ENCODE results near the gene RO60. TPM values are rescaled to one million over a fixed set of nuclear protein-coding genes. Genes with fewer than 3 reads are reported as not detected.

Gene RO60
- total and polyA plus RNA-seq, 2 donors (not counting 1 experiment from before 2014, with no cell fraction given), result 8.2 to 66.4 TPM

DNA sequence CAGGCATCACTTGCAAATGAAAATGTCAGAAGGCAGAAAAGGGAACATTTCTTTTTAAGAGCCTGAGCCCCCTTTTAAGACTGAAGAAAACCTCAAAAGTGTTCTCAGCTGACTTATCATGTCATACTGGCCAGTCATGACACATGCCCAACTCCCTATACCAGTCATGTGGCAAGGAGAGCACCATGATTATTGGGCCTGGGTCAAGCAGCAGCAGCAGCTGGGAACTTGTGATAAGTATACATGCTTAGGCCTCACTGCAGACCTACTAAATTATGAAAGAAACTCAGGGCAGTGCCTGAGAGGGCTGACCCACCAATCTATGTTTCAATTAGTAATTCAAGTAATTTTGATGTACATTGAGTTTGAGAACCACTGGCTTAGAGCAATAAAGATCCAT lies 8.6 kb downstream of the RO60 start:
- Histone ChIP-seq H3K4me3 (ENCODE audit: control extremely low read depth in 1 of 5, extremely low read depth in 1 of 5, insufficient read depth in 1 of 5, low read depth in 2 of 5, low read length in 4 of 5) (no peak overlapping the region), H3K4me2 (replicated peaks; ENCODE audit: low read depth, low read length, poor library complexity, severe bottlenecking) (no peak overlapping the region), H3K9ac (ENCODE audit: low read length) (no peak overlapping the region), H2AFZ (ENCODE audit: insufficient read depth, low read depth, low read length, poor library complexity, severe bottlenecking) (no peak overlapping the region), H3K36me3 (replicated peaks in 1 of 2; ENCODE audit: control extremely low read depth in 1 of 2, control insufficient read depth in 1 of 2, extremely low read depth in 1 of 2, insufficient read depth in 2 of 2, low read length in 1 of 2) (peaks cover 1 to 13% of the 10 kb centered on the region in 2 experiments), H3K27me3 (replicated peaks in 1 of 4; ENCODE audit: control extremely low read depth in 1 of 4, control insufficient read depth in 3 of 4, insufficient read depth in 4 of 4, low read length in 3 of 4) (no peaks in the 10 kb centered on the region), H3K27ac (ENCODE audit: low read length in 2 of 2) (no peak overlapping the region), H3K79me2 (ENCODE audit: control insufficient read depth, insufficient read depth, low read length) (peaks cover 53% of the 10 kb centered on the region), H3K4me1 (ENCODE audit: control insufficient read depth in 2 of 2, insufficient read depth in 2 of 2, low read length in 2 of 2) (peaks cover 14% of the 10 kb centered on the region in 2 donors), H4K20me1 (ENCODE audit: control insufficient read depth, insufficient read depth, low read length, poor library complexity, severe bottlenecking) (peaks cover 13% of the 10 kb centered on the region), H3K9me3 (ENCODE audit: control extremely low read depth in 1 of 3, control insufficient read depth in 2 of 3, insufficient read depth in 1 of 3, low read length in 2 of 3) (no peaks in the 10 kb centered on the region)
- POLR2A ChIA-PET, result no interaction called here
- no peak for ATAC-seq (ENCODE audit: low read depth)
- Mint-ChIP-seq H3K4me3 (no peak overlapping the region), H3K27me3 (no peaks in the 10 kb centered on the region), H3K27ac (peak overlapping the region; percentile 66), H3K9me3 (ENCODE audit: insufficient read depth) (no peaks in the 10 kb centered on the region), H3K4me1 (peaks cover 57% of the 10 kb centered on the region)
- TF ChIP-seq, protein P1, sequence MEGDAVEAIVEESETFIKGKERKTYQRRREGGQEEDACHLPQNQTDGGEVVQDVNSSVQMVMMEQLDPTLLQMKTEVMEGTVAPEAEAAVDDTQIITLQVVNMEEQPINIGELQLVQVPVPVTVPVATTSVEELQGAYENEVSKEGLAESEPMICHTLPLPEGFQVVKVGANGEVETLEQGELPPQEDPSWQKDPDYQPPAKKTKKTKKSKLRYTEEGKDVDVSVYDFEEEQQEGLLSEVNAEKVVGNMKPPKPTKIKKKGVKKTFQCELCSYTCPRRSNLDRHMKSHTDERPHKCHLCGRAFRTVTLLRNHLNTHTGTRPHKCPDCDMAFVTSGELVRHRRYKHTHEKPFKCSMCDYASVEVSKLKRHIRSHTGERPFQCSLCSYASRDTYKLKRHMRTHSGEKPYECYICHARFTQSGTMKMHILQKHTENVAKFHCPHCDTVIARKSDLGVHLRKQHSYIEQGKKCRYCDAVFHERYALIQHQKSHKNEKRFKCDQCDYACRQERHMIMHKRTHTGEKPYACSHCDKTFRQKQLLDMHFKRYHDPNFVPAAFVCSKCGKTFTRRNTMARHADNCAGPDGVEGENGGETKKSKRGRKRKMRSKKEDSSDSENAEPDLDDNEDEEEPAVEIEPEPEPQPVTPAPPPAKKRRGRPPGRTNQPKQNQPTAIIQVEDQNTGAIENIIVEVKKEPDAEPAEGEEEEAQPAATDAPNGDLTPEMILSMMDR (IDR thresholded peaks at IDR 0.05), result no peak
- no peak for DNase-seq
- intact Hi-C loops (cut with micrococcal nuclease), result no loop called here
- CTCF ChIA-PET, result no interaction called here

DNA sequence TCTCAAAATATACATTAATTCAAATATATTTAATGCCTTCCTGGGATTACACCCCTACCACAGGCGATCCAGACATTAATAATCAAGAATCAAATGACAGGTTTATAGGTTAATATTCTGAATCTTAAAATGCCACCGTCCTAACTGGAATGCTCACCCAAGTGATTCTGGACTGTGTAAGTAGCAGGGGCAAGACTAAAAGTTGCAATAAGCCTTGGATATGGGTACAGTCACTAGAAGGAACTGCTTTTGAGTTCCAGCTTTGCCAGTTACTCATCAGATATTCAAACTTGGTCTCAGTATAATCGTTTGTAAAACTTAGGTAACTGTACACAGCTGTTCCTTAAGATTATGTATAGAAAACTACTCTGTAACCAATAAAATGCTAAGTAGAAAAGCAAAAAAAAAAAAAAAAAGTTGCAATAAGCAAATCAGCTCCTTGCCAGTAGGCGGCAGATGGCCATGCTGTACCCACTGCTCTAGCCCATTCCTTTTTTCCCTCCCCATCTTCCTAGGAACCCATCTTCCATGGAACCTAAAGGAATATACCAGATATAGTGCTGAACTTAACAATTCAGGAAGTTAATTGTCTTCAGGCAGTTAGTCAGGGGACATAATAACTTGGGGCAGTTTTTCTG lies 10.5 kb downstream of the RO60 start:
- Histone ChIP-seq H3K9ac (ENCODE audit: low read length) (no peak overlapping the region), H3K27ac (ENCODE audit: low read length in 2 of 2) (peak overlapping the region in 1 of 2 donors; percentile 61), H3K27me3 (replicated peaks in 1 of 4; ENCODE audit: control extremely low read depth in 1 of 4, control insufficient read depth in 3 of 4, insufficient read depth in 4 of 4, low read length in 3 of 4) (no peaks in the 10 kb centered on the region), H2AFZ (ENCODE audit: insufficient read depth, low read depth, low read length, poor library complexity, severe bottlenecking) (no peak overlapping the region), H3K4me2 (replicated peaks; ENCODE audit: low read depth, low read length, poor library complexity, severe bottlenecking) (peak overlapping the region; percentile 38), H3K4me3 (ENCODE audit: control extremely low read depth in 1 of 5, extremely low read depth in 1 of 5, insufficient read depth in 1 of 5, low read depth in 2 of 5, low read length in 4 of 5) (no peak overlapping the region), H3K36me3 (replicated peaks in 1 of 2; ENCODE audit: control extremely low read depth in 1 of 2, control insufficient read depth in 1 of 2, extremely low read depth in 1 of 2, insufficient read depth in 2 of 2, low read length in 1 of 2) (peaks cover 1 to 13% of the 10 kb centered on the region in 2 experiments), H3K9me3 (ENCODE audit: control extremely low read depth in 1 of 3, control insufficient read depth in 2 of 3, insufficient read depth in 1 of 3, low read length in 2 of 3) (no peaks in the 10 kb centered on the region), H3K4me1 (ENCODE audit: control insufficient read depth in 2 of 2, insufficient read depth in 2 of 2, low read length in 2 of 2) (peaks cover 14% of the 10 kb centered on the region in 2 donors), H4K20me1 (ENCODE audit: control insufficient read depth, insufficient read depth, low read length, poor library complexity, severe bottlenecking) (peaks cover 6% of the 10 kb centered on the region), H3K79me2 (ENCODE audit: control insufficient read depth, insufficient read depth, low read length) (peaks cover 41% of the 10 kb centered on the region)
- POLR2A ChIA-PET, result interaction anchor here (0.5 kb wide), 1 partner anchor 1888 kb away, joined by 5 read pairs; no protein-coding TSS in a partner anchor
- CTCF ChIA-PET, result no interaction called here
- no peaks in the 10 kb centered on the region for H3K9me3 Mint-ChIP-seq (ENCODE audit: insufficient read depth)
- H3K4me3 Mint-ChIP-seq, result peak overlapping the region; percentile 1
- peak overlapping the region; percentile 21 for H3K27ac Mint-ChIP-seq
- ATAC-seq (ENCODE audit: low read depth) (no peak), DNase-seq (no peak)
- peaks cover 48% of the 10 kb centered on the region for H3K4me1 Mint-ChIP-seq
- intact Hi-C loops (cut with micrococcal nuclease), result no loop called here
- WGBS (ENCODE audit: insufficient coverage), result no CpG with 5 or more reads among the region's 4 CpGs
- H3K27me3 Mint-ChIP-seq, result no peaks in the 10 kb centered on the region
- TF ChIP-seq EZH2 (IDR thresholded peaks at IDR 0.05; ENCODE audit: borderline replicate concordance, insufficient read depth, low read depth, low read length, poor library complexity, severe bottlenecking), result no peak
- TF ChIP-seq, protein P1 (IDR thresholded peaks at IDR 0.05), result peak; percentile 19
